ENCODE results near the gene SIGLEC5. TPM values are rescaled to one million over a fixed set of nuclear protein-coding genes. Genes with fewer than 3 reads are reported as not detected.
"Not testable (repeated sequence)": the region's sequence is repeated elsewhere in the genome, so short reads cannot be mapped to it uniquely, and the experiment has no call there.

The SIGLEC5 gene
- polyA plus RNA-seq, 1 of the 3 experiments (the other 2 are of a cell fraction), result not detected

DNA sequence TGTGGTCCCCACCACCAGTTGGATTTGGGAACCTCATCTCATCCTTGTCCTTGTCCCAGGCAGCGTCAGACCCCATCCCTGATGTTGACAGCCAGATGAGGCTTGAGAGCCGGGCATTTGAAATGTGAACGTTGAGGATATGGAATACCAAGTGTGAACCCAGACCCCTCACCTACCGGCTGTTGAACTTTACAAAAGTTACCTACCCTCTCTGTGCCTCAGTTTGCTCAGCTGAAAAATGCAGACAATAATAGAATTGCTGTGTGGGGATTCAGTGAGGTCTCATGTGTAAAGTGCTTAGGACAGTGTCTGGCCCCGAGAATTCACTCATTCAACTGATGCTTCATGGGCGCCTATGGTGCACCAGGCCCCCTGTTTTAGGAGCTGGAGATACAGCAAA is 17.1 kb upstream of the SIGLEC5 start:
- CTCF ChIA-PET, result interaction anchor here (1.5 to 1.9 kb wide), 2 partner anchors 14 to 174 kb away, joined by 6 to 11 read pairs; no protein-coding TSS in a partner anchor
- H3F3A ChIP-seq (replicated peaks; ENCODE audit: insufficient read depth), result no peaks in the 10 kb centered on the region

DNA sequence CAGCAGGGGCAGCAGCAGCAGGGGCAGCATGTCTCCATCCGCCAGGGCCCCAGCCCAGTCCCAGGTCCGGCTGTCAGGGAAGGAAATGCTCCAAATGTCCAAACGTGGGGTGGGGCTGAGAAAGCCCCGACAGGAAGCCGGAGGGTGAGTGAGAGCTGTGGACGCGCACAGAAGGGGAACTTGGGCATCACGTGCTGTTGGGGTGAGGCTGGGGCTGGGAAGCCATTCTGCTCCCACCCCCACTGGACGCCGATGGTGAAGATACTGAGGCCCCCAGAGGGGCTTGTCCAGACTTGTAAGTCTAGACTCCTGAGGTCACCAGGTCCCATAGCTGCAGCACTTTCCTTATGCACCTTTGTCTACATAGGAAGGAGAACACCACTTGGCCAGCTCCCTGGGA is 16.5 kb upstream of the SIGLEC5 start, which contains the start of gene SIGLEC14:
SIGLEC14 (minus strand) TSS at position 96 of the 400 bp plus-strand sequence; CDS start at position 30, 66 bp downstream.
- POLR2A ChIA-PET; H3F3A ChIP-seq (replicated peaks; ENCODE audit: insufficient read depth); H3K4me2 ChIP-seq; H3K36me3 ChIP-seq (replicated peaks in 1 of 2; ENCODE audit: control insufficient read depth in 1 of 2, insufficient read depth in 2 of 2, low read length in 1 of 2); H3K9me3 ChIP-seq; H3K27ac ChIP-seq (ENCODE audit: low read depth in 2 of 2, low read length in 1 of 2); H2AFZ ChIP-seq (ENCODE audit: low read depth); H3K4me3 ChIP-seq (ENCODE audit: low read depth in 2 of 2, low read length in 1 of 2); H4K20me1 ChIP-seq (ENCODE audit: insufficient read depth); H3K9me2 ChIP-seq; H3K9ac ChIP-seq; H3K79me2 ChIP-seq (ENCODE audit: insufficient read depth); H3K4me1 ChIP-seq (ENCODE audit: control insufficient read depth in 1 of 2, insufficient read depth in 2 of 2, low read depth in 1 of 2, low read length in 1 of 2); DNase-seq: not testable (repeated sequence)
- CTCF ChIA-PET, result interaction anchor here (1.5 kb wide), 1 partner anchor 174 kb away, joined by 6 read pairs; no protein-coding TSS in a partner anchor
- 0% methylated on average over 2 of the region's 10 CpGs for WGBS (ENCODE audit: low lambda C conversion rate)
- peaks cover 48% of the 10 kb centered on the region; the same call in 1 of the 2 replicates for H3K27me3 ChIP-seq (ENCODE audit: insufficient read depth)

More for the DNA sequence above, 17.1 kb upstream of the SIGLEC5 start:
- Histone ChIP-seq H3K4me3 (ENCODE audit: low read depth in 2 of 2, low read length in 1 of 2) (no peak overlapping the region), H3K9ac (no peak overlapping the region), H3K36me3 (replicated peaks in 1 of 2; ENCODE audit: control insufficient read depth in 1 of 2, insufficient read depth in 2 of 2, low read length in 1 of 2) (no peaks in the 10 kb centered on the region), H3K4me1 (ENCODE audit: control insufficient read depth in 1 of 2, insufficient read depth in 2 of 2, low read depth in 1 of 2, low read length in 1 of 2) (no peaks in the 10 kb centered on the region), H3K79me2 (ENCODE audit: insufficient read depth) (no peaks in the 10 kb centered on the region), H3K27ac (ENCODE audit: low read depth in 2 of 2, low read length in 1 of 2) (no peak overlapping the region), H3K27me3 (ENCODE audit: insufficient read depth) (peaks cover 53% of the 10 kb centered on the region; the same call in 1 of the 2 replicates), H3K9me3 (no peaks in the 10 kb centered on the region), H3K9me2 (no peaks in the 10 kb centered on the region), H3K4me2 (no peak overlapping the region), H4K20me1 (ENCODE audit: insufficient read depth) (no peaks in the 10 kb centered on the region), H2AFZ (ENCODE audit: low read depth) (no peak overlapping the region)
- DNase-seq, result no peak
- 30% methylated on average over 5 of the region's 6 CpGs for WGBS (ENCODE audit: low lambda C conversion rate)
- no peak for TF ChIP-seq RCOR1 (IDR thresholded peaks at IDR 0.05; ENCODE audit: low read length)
- TF ChIP-seq MEF2A (IDR thresholded peaks at IDR 0.05; ENCODE audit: borderline replicate concordance, low read depth), result no peak
- POLR2A ChIA-PET, result no interaction called here

DNA sequence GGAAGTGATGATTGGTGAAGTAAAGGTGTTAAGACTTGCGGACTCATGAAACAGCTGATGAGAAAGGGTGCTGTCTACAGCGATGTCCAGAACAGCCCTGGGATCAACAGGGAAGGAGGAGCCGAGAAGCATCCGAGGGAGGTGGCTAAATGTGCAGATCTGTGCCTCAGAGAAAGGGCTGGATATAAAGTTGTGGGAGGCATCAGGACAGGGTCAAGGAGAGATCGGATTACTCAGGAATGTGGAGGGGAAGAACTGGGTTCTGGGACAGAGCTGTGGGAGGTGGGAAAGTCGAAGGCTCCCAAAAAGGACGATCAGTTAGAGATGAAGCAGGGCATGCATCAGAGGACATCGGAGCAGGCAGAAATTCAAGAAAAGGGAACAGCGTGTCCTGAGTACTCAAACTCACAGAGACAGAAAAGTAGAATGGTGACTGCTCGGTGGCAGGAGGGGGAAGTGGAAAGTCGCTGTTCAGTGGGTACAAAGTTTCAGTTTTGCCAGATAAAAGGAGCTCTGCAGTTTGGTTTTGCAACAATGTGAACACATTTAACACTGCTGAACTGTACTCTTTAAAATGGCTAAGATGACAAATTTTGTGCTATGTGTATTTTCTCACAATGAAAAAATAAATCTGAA is 14.6 kb upstream of the SIGLEC5 start:
- Histone ChIP-seq H3K9me2 (no peaks in the 10 kb centered on the region), H3K9me3 (no peaks in the 10 kb centered on the region), H2AFZ (ENCODE audit: low read depth) (no peak overlapping the region), H3K27ac (ENCODE audit: low read depth in 2 of 2, low read length in 1 of 2) (no peak overlapping the region), H3F3A (replicated peaks; ENCODE audit: insufficient read depth) (no peaks in the 10 kb centered on the region), H3K36me3 (replicated peaks in 1 of 2; ENCODE audit: control insufficient read depth in 1 of 2, insufficient read depth in 2 of 2, low read length in 1 of 2) (no peaks in the 10 kb centered on the region), H3K9ac (no peak overlapping the region), H4K20me1 (ENCODE audit: insufficient read depth) (no peaks in the 10 kb centered on the region), H3K27me3 (ENCODE audit: insufficient read depth) (peaks cover 56% of the 10 kb centered on the region; the same call in 1 of the 2 replicates), H3K4me2 (no peak overlapping the region), H3K79me2 (ENCODE audit: insufficient read depth) (no peaks in the 10 kb centered on the region), H3K4me3 (ENCODE audit: low read depth in 2 of 2, low read length in 1 of 2) (no peak overlapping the region), H3K4me1 (ENCODE audit: control insufficient read depth in 1 of 2, insufficient read depth in 2 of 2, low read depth in 1 of 2, low read length in 1 of 2) (no peaks in the 10 kb centered on the region)
- 2% methylated on average over 11 of the region's 11 CpGs for WGBS (ENCODE audit: low lambda C conversion rate)
- no peak for TF ChIP-seq NFIC (IDR thresholded peaks at IDR 0.05; ENCODE audit: borderline replicate concordance)
- TF ChIP-seq EP300 (IDR thresholded peaks at IDR 0.05; ENCODE audit: borderline replicate concordance in 1 of 2, low read depth in 1 of 2, low read length in 1 of 2), result no peak
- TF ChIP-seq, protein P1, sequence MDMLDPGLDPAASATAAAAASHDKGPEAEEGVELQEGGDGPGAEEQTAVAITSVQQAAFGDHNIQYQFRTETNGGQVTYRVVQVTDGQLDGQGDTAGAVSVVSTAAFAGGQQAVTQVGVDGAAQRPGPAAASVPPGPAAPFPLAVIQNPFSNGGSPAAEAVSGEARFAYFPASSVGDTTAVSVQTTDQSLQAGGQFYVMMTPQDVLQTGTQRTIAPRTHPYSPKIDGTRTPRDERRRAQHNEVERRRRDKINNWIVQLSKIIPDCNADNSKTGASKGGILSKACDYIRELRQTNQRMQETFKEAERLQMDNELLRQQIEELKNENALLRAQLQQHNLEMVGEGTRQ (IDR thresholded peaks at IDR 0.05; ENCODE audit: borderline replicate concordance, low read depth, low read length), result no peak
- TF ChIP-seq TCF12 (IDR thresholded peaks at IDR 0.05), result no peak
- ChIA-PET CTCF (interaction anchor here (1.2 to 2.2 kb wide), 5 partner anchors 12 to 172 kb away, joined by 3 to 8 read pairs (median 7); no protein-coding TSS in a partner anchor), POLR2A (no interaction called here)
- DNase-seq, result no peak
